GM23248 (cell line): ENCODE results near the gene GLUD1.

ENCODE experiments used
- EZH2 ChIP-seq: fragments of 200-600 bp; sonication (generic); IDR thresholded peaks from 2 replicates; pipeline ENCODE4 v1.6.1; 2018; ENCODE audit warnings: antibody characterized with exemption, mild to moderate bottlenecking; ENCODE audit not compliant: insufficient read depth, poor library complexity, severe bottlenecking
- EZH2phosphoT487 ChIP-seq: fragments of 200-600 bp; sonication (generic); IDR thresholded peaks from 2 replicates; pipeline ENCODE4 v1.6.1; 2018; ENCODE audit warnings: antibody characterized with exemption, moderate library complexity, mild to moderate bottlenecking, low read depth; ENCODE audit not compliant: insufficient read depth

- TF ChIP-seq EZH2phosphoT487 (no peak), EZH2 (no peak)
Measured at GRCh38 chr10:87079106-87079836, 15.4 kb downstream of the GLUD1 start.
